Central memory CD8-positive, alpha-beta T cell (primary cell): ENCODE results near the gene PRCD.

ENCODE experiments used
- ATAC-seq: fragments of 150-1000 bp; cut with Tn5 transposase; replicated peaks from 2 replicates; pipeline ENCODE4 v1.10.0; 2022; ENCODE audit warnings: mild to moderate bottlenecking, moderate FRiP score, moderate number of reproducible peaks; ENCODE audit not compliant: poor library complexity, severe bottlenecking; ENCODE audit errors: extremely low read depth
- DNase-seq, 2 donors: peaks; one replicate each; pipeline ENCODE4 v3.0.0; 2021; ENCODE audit warnings: low spot score in 2 of 2
- H3K27ac Mint-ChIP-seq: one replicate; pipeline ENCODE4 v1.8.0; 2022; ENCODE audit warnings: low read depth, mild to moderate bottlenecking, moderate library complexity, mixed read lengths
- H3K27me3 Mint-ChIP-seq: one replicate; pipeline ENCODE4 v1.8.0; 2022; ENCODE audit warnings: mixed read lengths
- H3K36me3 Mint-ChIP-seq: one replicate; pipeline ENCODE4 v1.8.0; 2022; ENCODE audit warnings: mild to moderate bottlenecking, moderate library complexity, mixed read lengths; ENCODE audit not compliant: insufficient read depth
- H3K4me1 Mint-ChIP-seq: one replicate; pipeline ENCODE4 v1.8.0; 2022; ENCODE audit warnings: mixed read lengths
- H3K4me3 Mint-ChIP-seq: one replicate; pipeline ENCODE4 v1.8.0; 2022; ENCODE audit warnings: mild to moderate bottlenecking, moderate library complexity, mixed read lengths
- H3K9me3 Mint-ChIP-seq: one replicate; pipeline ENCODE4 v1.8.0; 2022; ENCODE audit warnings: mixed read lengths

The PRCD gene

GRCh38 chr17:76539631-76540271 is at the start of gene PRCD:
Gene PRCD, plus strand, starts transcription at chr17:76540044. Its CDS starts 98 bp downstream, at chr17:76540142.
- Mint-ChIP-seq H3K4me3 (peak within 1 kb of the TSS; percentile 27), H3K27me3 (peaks cover 59% of the 10 kb centered on the region), H3K4me1 (no peaks in the 10 kb centered on the region), H3K36me3 (no peaks in the 10 kb centered on the region), H3K27ac (no peak within 1 kb of the TSS), H3K9me3 (no peaks in the 10 kb centered on the region)
- no peak for DNase-seq
- no peak for ATAC-seq

GRCh38 chr17:76490112-76490710 is 49.6 kb upstream of the PRCD start:
- H3K4me1 Mint-ChIP-seq: peaks cover 43% of the 10 kb centered on the region
- H3K27me3 Mint-ChIP-seq: no peaks in the 10 kb centered on the region
- no peaks in the 10 kb centered on the region for H3K9me3 Mint-ChIP-seq
- H3K4me3 Mint-ChIP-seq: no peak overlapping the region
- peak overlapping the region; percentile 95 for H3K27ac Mint-ChIP-seq
- DNase-seq (no peak), ATAC-seq (no peak)
- peaks cover 13% of the 10 kb centered on the region for H3K36me3 Mint-ChIP-seq

- Mint-ChIP-seq H3K4me1 (peaks cover 37% of the 10 kb centered on the region), H3K36me3 (peaks cover 12% of the 10 kb centered on the region), H3K27me3 (no peaks in the 10 kb centered on the region), H3K4me3 (peak overlapping the region; percentile 94), H3K9me3 (no peaks in the 10 kb centered on the region), H3K27ac (peak overlapping the region; percentile 95)
- DNase-seq: no peak
- ATAC-seq: no peak
Measured at GRCh38 chr17:76491271-76492122, 48.3 kb upstream of the PRCD start.

- no peaks in the 10 kb centered on the region for H3K27me3 Mint-ChIP-seq
- no peak for DNase-seq
- peak overlapping the region; percentile 94 for H3K4me3 Mint-ChIP-seq
- peaks cover 45% of the 10 kb centered on the region for H3K4me1 Mint-ChIP-seq
- ATAC-seq: no peak
- H3K9me3 Mint-ChIP-seq: no peaks in the 10 kb centered on the region
- H3K27ac Mint-ChIP-seq: peak overlapping the region; percentile 95
- peaks cover 9% of the 10 kb centered on the region for H3K36me3 Mint-ChIP-seq
Measured at GRCh38 chr17:76492123-76492988, 47.5 kb upstream of the PRCD start.

GRCh38 chr17:76492989-76493501 is 46.8 kb upstream of the PRCD start:
- Mint-ChIP-seq H3K27ac (peak overlapping the region; percentile 95), H3K4me1 (peaks cover 51% of the 10 kb centered on the region)
- peak; percentile 44 for ATAC-seq

GRCh38 chr17:76493505-76494167 is 46.2 kb upstream of the PRCD start:
- Mint-ChIP-seq H3K27me3 (no peaks in the 10 kb centered on the region), H3K4me3 (peak overlapping the region; percentile 94), H3K4me1 (peaks cover 55% of the 10 kb centered on the region), H3K36me3 (peaks cover 7% of the 10 kb centered on the region), H3K27ac (peak overlapping the region; percentile 95), H3K9me3 (no peaks in the 10 kb centered on the region)
- DNase-seq (peak; percentile 35 to 52), ATAC-seq (peak; percentile 75)

More at GRCh38 chr17:76492989-76493501, 46.8 kb upstream of the PRCD start:
- Mint-ChIP-seq H3K27me3 (no peaks in the 10 kb centered on the region), H3K9me3 (no peaks in the 10 kb centered on the region), H3K36me3 (peaks cover 6% of the 10 kb centered on the region), H3K4me3 (peak overlapping the region; percentile 94)
- DNase-seq: no peak

GRCh38 chr17:76495663-76496400 is 44.0 kb upstream of the PRCD start:
- no peak for ATAC-seq
- H3K9me3 Mint-ChIP-seq: no peaks in the 10 kb centered on the region
- DNase-seq: no peak

GRCh38 chr17:76496464-76496863 is 43.4 kb upstream of the PRCD start:
- Mint-ChIP-seq H3K4me3 (peak overlapping the region; percentile 42), H3K27ac (peak overlapping the region; percentile 95), H3K27me3 (no peaks in the 10 kb centered on the region), H3K9me3 (no peaks in the 10 kb centered on the region), H3K36me3 (peaks cover 14% of the 10 kb centered on the region), H3K4me1 (peaks cover 67% of the 10 kb centered on the region)
- ATAC-seq (no peak), DNase-seq (no peak)

More at GRCh38 chr17:76495663-76496400, 44.0 kb upstream of the PRCD start:
- H3K4me1 Mint-ChIP-seq: peaks cover 68% of the 10 kb centered on the region
- H3K27ac Mint-ChIP-seq: peak overlapping the region; percentile 95
- peak overlapping the region; percentile 42 for H3K4me3 Mint-ChIP-seq
- peaks cover 14% of the 10 kb centered on the region for H3K36me3 Mint-ChIP-seq
- no peaks in the 10 kb centered on the region for H3K27me3 Mint-ChIP-seq

- Mint-ChIP-seq H3K4me3 (no peak overlapping the region), H3K4me1 (peaks cover 63% of the 10 kb centered on the region), H3K27me3 (no peaks in the 10 kb centered on the region), H3K9me3 (no peaks in the 10 kb centered on the region), H3K27ac (peak overlapping the region; percentile 95), H3K36me3 (peaks cover 17% of the 10 kb centered on the region)
- ATAC-seq (no peak), DNase-seq (no peak)
Measured at GRCh38 chr17:76497699-76497978, 42.2 kb upstream of the PRCD start.

GRCh38 chr17:76497979-76498875 is 41.6 kb upstream of the PRCD start:
- no peaks in the 10 kb centered on the region for H3K27me3 Mint-ChIP-seq
- H3K4me1 Mint-ChIP-seq: peaks cover 57% of the 10 kb centered on the region
- ATAC-seq (no peak), DNase-seq (no peak)
- H3K27ac Mint-ChIP-seq: peak overlapping the region; percentile 95
- no peaks in the 10 kb centered on the region for H3K9me3 Mint-ChIP-seq
- H3K36me3 Mint-ChIP-seq: peaks cover 17% of the 10 kb centered on the region
- H3K4me3 Mint-ChIP-seq: peak overlapping the region; percentile 87
